Esophagus muscularis mucosa (tissue), 4 donors: ENCODE measurements around the gene KRT7. TPM values are rescaled to one million over a fixed set of nuclear protein-coding genes. Genes with fewer than 3 reads are reported as not detected.

Experiments used
- DNase-seq: peaks from one replicate; pipeline ENCODE4 v3.0.0-alpha.2; 2017; ENCODE audit errors: extremely low spot score
- H3K27ac ChIP-seq, 4 donors: fragments of 200-600 bp; sonication (generic); replicated peaks in 1 of 4; 1 replicate in 3 of 4; 2 replicates in 1 of 4; pipeline ENCODE4 v1.5.1; 2016 to 2019; ENCODE audit warnings: mild to moderate bottlenecking in 1 of 4
- H3K27me3 ChIP-seq, 4 donors: fragments of 200-600 bp; sonication (generic); one replicate each; pipeline versions ENCODE4 v1.5.1 to v1.6.0; 2016 to 2019
- H3K36me3 ChIP-seq, 4 donors: fragments of 200-600 bp; sonication (generic); one replicate each; pipeline ENCODE4 v1.5.1; 2016 to 2019
- H3K4me1 ChIP-seq, 4 donors: fragments of 200-600 bp; sonication (generic); one replicate each; pipeline ENCODE4 v1.5.1; 2016 to 2019
- H3K4me3 ChIP-seq, 4 donors: fragments of 200-600 bp; sonication (generic); 1 replicate in 2 of 4; 2 replicates in 2 of 4; pipeline ENCODE4 v1.5.1; 2016 to 2019; ENCODE audit warnings: mild to moderate bottlenecking in 4 of 4, moderate library complexity in 1 of 4
- H3K9me3 ChIP-seq, 4 donors: fragments of 200-600 bp; sonication (generic); 1 replicate in 3 of 4; 2 replicates in 1 of 4; pipeline ENCODE4 v1.5.1; 2016 to 2019
- EP300 ChIP-seq: sonication (generic); formaldehyde crosslinking; IDR thresholded peaks from one replicate; pipeline ENCODE4 v1.6.1; 2017; ENCODE audit warnings: antibody characterized with exemption
- POLR2A ChIP-seq: fragments of 450-650 bp; IDR thresholded peaks from one replicate; pipeline ENCODE4 v1.6.1; 2017; ENCODE audit warnings: antibody characterized with exemption, moderate library complexity, mild to moderate bottlenecking, low read depth
- POLR2AphosphoS5 ChIP-seq, 2 donors: sonication (generic); formaldehyde crosslinking; IDR thresholded peaks; one replicate each; pipeline ENCODE4 v1.6.1; 2017; ENCODE audit warnings: antibody characterized with exemption in 2 of 2
- WGBS: methylation state at CpG from one replicate; pipeline ENCODE4 v1.1.5; 2018; 5-methylcytosine and 5-hydroxymethylcytosine counted together
- intact Hi-C: fragments of 100-400 bp; cut with DNase I; formaldehyde crosslinking; loops from one replicate; pipeline ENCODE4 v1.15.1; 2023
- total RNA-seq, 4 donors: library from RNA; depleted of rRNA; stranded (reverse); fragments of >200 nt; gene quantifications; one replicate each; pipeline versions ENCODE4 v1.1.0 to v1.2.1, GENCODE V29; 2016
- TF ChIP-seq, protein P1 (sequence below), 3 experiments: fragments of 200-600 bp in 2 of 3; fragments of 450-650 bp in 1 of 3; sonication (generic) in 2 of 3; IDR thresholded peaks; one replicate each; pipeline ENCODE4 v1.5.1; 2017 to 2019; ENCODE audit warnings: antibody characterized with exemption in 3 of 3, mild to moderate bottlenecking in 2 of 3, moderate library complexity in 1 of 3

KRT7 gene
- total RNA-seq, 4 donors from 2014 or later = 0.83 to 8.4 (median 4.5) TPM

DNA sequence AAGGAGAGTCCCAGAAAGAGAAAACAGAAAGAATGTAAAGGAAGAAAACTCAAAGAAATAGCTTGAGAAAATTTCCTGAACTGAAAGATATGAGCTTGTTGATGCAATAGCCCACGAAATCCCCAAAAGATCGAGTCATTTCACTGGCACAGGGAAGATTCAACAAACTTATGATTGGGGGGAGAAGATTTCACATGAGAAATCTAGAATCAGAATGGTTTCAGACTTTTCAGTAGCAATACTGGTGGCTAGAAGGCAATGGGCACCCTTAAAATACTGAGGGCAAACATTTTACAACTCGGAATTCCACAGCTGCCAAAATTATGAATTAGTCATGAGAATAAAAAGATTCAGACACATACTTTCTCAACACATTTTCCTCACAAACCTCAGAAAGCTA, 8.9 kb upstream of the KRT7 start:
- Histone ChIP-seq H3K4me1 (no peaks in the 10 kb centered on the region), H3K27me3 (peaks cover 0 to 42% (median 2%) of the 10 kb centered on the region in 4 donors), H3K4me3 (no peak overlapping the region), H3K36me3 (no peaks in the 10 kb centered on the region), H3K27ac (no peak overlapping the region), H3K9me3 (no peaks in the 10 kb centered on the region)
- WGBS = 83% methylated on average over 3 of the region's 3 CpGs
- no peak for DNase-seq
- intact Hi-C loops = loop anchor here (5.0 kb wide), 1 partner anchor 53 kb away; no protein-coding TSS in a partner anchor
- TF ChIP-seq POLR2A (no peak), EP300 (no peak), POLR2AphosphoS5 (IDR thresholded peaks at IDR 0.05) (no peak)
- TF ChIP-seq, protein P1, sequence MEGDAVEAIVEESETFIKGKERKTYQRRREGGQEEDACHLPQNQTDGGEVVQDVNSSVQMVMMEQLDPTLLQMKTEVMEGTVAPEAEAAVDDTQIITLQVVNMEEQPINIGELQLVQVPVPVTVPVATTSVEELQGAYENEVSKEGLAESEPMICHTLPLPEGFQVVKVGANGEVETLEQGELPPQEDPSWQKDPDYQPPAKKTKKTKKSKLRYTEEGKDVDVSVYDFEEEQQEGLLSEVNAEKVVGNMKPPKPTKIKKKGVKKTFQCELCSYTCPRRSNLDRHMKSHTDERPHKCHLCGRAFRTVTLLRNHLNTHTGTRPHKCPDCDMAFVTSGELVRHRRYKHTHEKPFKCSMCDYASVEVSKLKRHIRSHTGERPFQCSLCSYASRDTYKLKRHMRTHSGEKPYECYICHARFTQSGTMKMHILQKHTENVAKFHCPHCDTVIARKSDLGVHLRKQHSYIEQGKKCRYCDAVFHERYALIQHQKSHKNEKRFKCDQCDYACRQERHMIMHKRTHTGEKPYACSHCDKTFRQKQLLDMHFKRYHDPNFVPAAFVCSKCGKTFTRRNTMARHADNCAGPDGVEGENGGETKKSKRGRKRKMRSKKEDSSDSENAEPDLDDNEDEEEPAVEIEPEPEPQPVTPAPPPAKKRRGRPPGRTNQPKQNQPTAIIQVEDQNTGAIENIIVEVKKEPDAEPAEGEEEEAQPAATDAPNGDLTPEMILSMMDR (IDR thresholded peaks at IDR 0.05) = no peak

DNA sequence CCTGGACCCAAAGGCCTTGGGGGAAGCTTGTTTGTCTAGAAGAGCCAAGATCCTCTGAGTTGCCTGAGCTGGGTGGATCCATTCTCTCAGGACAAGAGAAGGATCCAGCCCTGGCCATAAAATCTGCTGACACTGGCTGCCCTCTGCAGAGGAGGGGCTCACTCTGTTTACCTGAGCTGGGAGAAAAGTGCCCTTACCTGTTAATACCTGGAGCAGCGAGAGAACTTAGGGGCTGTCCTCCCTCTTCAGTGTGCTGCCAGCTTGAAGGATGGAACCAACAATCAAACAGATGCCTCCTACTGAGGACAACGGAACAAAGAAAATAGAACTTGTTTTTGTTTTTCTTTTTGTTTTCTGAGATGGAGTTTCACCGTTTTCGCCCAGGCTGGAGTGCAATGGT, 7.3 kb upstream of the KRT7 start:
- H3K27me3 ChIP-seq = peaks cover 0 to 49% (median 2%) of the 10 kb centered on the region in 4 donors
- WGBS = 88% methylated on average over 4 of the region's 4 CpGs
- H3K4me1 ChIP-seq = peaks cover 3 to 6% (median 5%) of the 10 kb centered on the region in 4 donors
- DNase-seq = no peak
- no peak for TF ChIP-seq POLR2A
- TF ChIP-seq EP300 = no peak
- TF ChIP-seq, protein P1 (IDR thresholded peaks at IDR 0.05) = no peak
- no peak for TF ChIP-seq POLR2AphosphoS5 (IDR thresholded peaks at IDR 0.05)
- no peak overlapping the region for H3K27ac ChIP-seq
- no peak overlapping the region for H3K4me3 ChIP-seq
- no peaks in the 10 kb centered on the region for H3K9me3 ChIP-seq
- intact Hi-C loops = no loop called here
- no peaks in the 10 kb centered on the region for H3K36me3 ChIP-seq

DNA sequence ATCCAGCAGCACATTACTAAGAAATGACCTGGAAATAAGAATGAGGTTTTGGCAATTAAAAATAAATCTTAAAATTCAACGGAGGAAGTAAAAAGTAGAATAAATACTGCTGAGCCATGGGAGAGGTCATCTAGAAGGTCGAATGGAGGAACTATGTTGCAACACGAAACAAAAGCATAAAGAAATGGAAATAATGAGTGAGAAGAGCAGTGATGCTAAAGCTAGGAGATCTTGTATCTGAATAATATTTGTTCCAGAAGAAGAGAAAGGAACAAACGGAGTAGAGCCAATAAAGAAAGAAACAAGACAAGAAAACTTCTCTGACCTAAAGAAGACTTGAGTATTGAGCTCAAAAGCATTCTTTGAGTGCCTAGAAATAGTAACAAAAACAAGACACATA, 6.6 kb upstream of the KRT7 start:
- H3K9me3 ChIP-seq = no peaks in the 10 kb centered on the region
- peaks cover 0 to 49% (median 0%) of the 10 kb centered on the region in 4 donors for H3K27me3 ChIP-seq
- no peak overlapping the region for H3K4me3 ChIP-seq
- 69% methylated on average over 4 of the region's 4 CpGs for WGBS
- no peaks in the 10 kb centered on the region for H3K36me3 ChIP-seq
- DNase-seq = no peak
- intact Hi-C loops = no loop called here
- no peak overlapping the region for H3K27ac ChIP-seq
- H3K4me1 ChIP-seq = peaks cover 7 to 11% (median 9%) of the 10 kb centered on the region in 4 donors
- TF ChIP-seq, protein P1 (IDR thresholded peaks at IDR 0.05) = no peak

DNA sequence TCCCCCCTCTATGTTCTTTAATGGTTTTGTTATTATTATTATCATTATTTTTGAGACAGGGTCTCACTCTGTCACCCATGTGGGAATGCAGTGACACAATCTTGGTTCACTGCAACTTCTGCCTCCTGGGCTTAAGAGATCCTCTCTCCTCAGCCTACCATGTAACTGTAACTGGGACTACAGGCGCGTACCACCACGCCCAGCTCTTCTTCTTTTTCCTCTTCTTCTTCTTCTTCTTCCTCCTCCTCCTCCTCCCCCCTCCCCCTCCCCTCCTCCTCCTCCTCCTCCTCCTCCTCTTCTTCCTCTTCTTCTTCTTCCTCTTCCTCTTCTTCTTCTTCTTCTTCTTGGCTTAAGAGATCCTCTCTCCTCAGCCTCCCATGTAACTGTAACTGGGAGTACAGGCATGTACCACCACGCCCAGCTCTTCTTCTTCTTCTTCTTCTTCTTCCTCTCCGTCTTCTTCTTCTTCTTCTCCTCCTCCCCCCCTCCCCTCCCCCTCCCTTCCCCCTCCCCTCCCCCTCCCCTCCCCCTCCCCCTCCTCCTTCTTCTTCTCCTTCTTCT, 5.4 kb upstream of the KRT7 start:
- H3K4me1 ChIP-seq = peaks cover 11 to 22% (median 15%) of the 10 kb centered on the region in 4 donors
- H3K36me3 ChIP-seq = no peaks in the 10 kb centered on the region
- no peaks in the 10 kb centered on the region for H3K9me3 ChIP-seq
- intact Hi-C loops = no loop called here
- DNase-seq = no peak
- H3K27ac ChIP-seq = no peak overlapping the region
- H3K27me3 ChIP-seq = peaks cover 0 to 49% (median 9%) of the 10 kb centered on the region in 4 donors
- TF ChIP-seq EP300 (no peak), POLR2A (no peak), POLR2AphosphoS5 (IDR thresholded peaks at IDR 0.05) (no peak)
- TF ChIP-seq, protein P1 (IDR thresholded peaks at IDR 0.05) = no peak
- H3K4me3 ChIP-seq = no peak overlapping the region
- 60% methylated on average over 5 of the region's 5 CpGs for WGBS

DNA sequence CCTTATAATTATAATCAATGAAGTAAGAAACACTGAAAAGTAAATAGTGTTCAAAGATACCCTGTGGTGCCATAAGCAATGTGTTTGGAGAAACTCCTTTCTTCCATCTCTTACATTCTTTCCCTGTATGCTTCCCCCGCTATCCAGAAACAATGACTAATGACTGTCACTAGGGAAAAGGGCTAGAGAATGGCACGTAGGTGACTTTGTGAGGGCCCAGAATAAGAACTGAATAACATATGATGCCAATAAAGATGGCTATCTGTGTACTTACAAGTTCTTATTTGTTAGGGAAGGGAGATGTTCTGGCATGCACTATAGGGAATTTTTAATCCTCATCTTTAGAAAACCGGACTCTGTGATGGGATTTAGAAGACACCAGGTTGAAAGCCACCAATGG, 4.7 kb upstream of the KRT7 start:
- intact Hi-C loops = no loop called here
- DNase-seq = no peak
- Histone ChIP-seq H3K36me3 (no peaks in the 10 kb centered on the region), H3K4me1 (peaks cover 17 to 29% (median 22%) of the 10 kb centered on the region in 4 donors), H3K27me3 (peaks cover 0 to 49% (median 16%) of the 10 kb centered on the region in 4 donors), H3K27ac (no peak overlapping the region), H3K9me3 (no peaks in the 10 kb centered on the region), H3K4me3 (no peak overlapping the region)
- TF ChIP-seq POLR2AphosphoS5 (IDR thresholded peaks at IDR 0.05) = no peak
- TF ChIP-seq, protein P1 (IDR thresholded peaks at IDR 0.05) = no peak
- 69% methylated on average over 3 of the region's 3 CpGs for WGBS
